IPS DF 19.7 (cell line): ENCODE measurements around the gene LMO1.

ENCODE experiments used
- DNase-seq: peaks from one replicate; pipeline ENCODE4 v3.0.0-alpha.2; 2013; ENCODE audit warnings: low read depth, low spot score

Gene LMO1

DNA sequence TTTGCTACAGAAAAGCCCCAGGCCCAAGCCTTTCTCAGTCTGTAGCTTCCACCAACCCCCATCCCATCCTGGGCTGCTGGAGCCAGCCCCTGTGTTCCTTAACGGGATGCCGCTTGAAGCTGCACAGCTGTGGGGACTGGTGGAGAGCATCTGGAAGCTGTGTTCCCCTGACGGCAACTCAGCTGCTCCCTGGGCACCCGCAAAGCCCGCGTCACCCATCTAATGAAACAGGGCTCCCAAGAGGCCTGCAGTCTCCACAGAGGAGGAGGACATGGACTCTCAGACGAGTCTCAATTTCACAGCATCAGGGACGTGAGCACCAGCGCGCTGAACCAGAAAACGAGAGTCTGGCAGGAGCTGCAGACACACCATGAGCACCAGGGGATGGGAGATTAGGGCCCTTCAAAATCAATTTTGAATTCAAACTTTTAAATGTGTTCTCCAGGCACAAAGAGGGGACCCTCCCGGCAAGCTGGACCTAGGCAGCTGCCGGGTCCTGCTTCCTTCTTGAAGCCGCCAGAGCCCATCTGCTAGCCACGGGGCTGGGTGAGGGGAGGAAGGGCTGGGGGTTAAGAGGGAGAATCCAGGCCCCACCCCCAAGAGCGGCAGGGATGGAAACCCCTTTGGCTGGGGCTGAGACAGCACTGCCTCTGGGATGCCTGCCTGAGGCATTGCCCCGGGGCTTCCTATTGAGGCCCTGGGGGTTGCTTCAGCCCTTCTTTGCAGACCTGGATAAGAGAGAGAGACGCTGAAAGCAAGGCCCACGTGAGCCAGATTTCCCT lies 21.0 kb downstream of the LMO1 start:
- no peak for DNase-seq

DNA sequence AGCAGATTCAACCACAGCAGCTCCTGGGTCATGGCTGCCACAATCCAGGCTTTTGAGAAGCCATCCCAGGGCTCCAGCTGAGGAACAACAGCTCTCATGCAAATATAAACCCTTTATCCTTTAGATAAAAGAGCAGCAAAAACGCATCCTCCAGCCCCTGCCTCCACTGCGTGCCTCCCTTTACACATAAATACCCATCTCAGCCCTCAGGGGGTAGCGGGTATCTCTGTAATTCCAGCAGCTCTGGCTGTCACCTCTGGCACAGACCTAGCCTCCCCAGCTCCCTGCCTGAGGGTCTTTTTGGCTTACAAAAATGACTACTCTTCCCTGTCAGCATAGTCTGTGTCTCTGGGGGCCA lies 21.6 kb downstream of the LMO1 start:
- DNase-seq = no peak

DNA sequence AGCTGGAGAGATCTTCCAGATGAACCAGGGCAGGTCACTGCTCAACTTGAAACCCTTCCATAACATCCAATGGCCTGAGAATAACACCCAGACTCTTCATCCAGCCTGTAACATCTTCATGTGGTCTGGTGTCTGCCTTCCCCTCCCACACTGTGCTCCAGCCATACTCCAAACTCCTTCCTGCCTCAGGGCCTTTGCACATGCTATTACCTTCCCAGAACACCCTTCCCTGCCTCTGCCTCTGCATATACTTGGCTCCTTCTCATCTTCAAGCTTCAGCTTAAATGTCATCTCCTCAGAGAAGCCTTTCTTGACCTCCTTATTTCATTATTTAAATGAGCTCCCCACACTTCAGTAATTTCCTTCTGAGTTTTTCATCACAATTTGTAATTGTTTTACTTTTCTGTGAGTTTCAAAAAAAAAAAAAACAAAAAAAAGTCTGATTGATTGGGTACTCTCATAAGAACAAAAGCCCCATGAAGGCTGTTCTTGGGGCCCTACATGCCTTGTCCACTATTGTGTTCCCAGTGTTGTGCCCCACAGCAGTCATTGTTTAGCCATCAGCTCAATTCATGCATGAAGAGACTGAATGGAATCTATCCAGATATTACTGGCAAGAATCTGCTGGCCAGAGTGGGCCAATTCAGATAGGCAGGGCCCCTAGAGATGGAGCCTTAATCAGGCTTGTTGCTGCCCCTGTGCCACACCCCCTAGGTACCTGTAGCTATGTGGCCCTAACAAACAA lies 22.1 kb downstream of the LMO1 start:
- no peak for DNase-seq

DNA sequence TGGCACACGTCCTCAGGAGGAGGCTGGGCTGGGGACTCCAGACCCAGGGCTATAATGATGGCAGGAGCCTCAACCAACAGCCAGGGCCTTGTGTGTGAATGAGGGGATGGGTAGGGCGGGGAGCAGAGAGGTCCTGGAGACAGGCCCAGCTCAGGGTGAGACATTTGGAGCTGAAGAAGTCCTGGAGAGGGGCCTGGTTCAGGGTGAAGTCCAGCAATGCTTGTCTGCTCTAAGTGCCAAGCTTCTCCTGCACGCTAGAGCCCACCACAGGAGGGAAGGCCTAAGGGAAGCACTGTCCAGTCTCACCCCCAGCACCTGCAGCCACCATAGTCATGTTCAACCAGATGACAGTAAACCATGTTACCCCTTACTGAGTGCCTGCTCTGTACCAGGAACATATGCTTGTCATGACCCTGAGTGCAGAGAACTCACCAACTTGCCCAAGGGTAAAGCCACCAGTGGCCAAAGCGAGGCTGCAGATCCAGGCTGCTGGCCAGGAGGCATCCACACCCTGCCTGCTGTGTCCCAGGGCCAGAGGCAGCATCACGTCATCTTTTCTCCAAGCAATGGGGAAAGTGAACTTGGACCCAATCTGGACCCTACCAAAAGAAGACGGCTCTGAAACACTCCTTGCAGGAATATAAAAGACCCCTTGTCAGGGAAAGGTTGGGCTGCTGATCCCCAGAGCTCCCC lies 24.0 kb downstream of the LMO1 start:
- DNase-seq = no peak

DNA sequence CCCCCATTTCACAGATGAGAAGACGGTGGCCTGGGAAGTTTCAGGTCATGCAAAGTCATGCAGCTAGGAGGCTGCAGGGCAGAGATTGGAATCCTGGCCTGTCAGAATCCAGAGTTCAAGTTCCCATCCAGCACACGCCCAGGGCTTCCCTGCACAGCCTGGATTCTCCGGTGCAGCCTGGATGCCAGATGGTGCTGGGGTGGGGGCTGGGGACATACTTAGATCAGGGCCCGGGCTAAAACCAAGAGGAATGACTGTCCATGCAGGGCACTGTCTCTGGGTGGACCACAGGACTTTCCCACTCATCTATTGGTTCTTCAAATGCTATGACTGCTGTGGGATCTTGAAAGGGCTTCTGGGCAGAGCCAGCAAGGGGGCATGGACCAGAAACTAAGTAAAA lies 24.6 kb downstream of the LMO1 start:
- DNase-seq = no peak

DNA sequence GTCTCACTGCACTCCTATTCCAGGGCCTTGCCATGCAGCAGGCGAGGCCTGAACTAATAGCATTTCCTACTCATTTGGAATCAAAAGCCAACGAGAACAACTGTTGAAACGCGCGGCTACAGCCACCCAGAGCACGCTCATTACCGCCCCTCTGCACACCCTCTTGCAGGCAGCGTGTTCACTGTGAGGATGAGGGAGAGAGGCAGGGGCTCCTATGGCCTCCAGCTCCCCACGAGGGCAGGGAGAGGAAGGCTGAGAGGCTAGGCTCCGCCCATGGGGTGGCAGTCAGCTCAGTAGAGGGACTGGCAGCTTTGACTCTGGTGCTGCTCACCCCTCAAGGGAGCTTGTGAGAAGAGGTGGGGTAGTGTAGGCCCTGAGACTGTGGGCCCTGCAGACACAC lies 26.2 kb downstream of the LMO1 start:
- no peak for DNase-seq

DNA sequence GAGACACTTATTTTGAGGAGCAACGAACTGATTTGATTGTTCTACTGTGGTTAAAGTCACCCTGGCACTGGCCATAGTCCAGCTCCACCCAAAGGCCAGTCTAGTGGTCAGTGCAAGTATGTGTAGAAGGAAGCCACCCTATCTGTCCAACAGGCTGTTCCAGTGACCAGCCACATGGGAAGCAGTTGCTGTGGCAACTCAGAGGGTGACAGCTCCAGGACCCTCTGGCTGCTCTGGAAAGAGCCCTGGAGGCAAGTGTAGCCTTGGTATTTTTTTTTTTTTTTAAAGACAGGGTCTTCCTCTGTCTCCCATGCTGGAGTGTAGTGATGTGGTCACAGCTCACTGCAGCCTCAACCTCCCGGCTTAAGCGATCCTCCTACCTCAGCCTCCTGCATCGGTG lies 27.8 kb downstream of the LMO1 start:
- DNase-seq = no peak

DNA sequence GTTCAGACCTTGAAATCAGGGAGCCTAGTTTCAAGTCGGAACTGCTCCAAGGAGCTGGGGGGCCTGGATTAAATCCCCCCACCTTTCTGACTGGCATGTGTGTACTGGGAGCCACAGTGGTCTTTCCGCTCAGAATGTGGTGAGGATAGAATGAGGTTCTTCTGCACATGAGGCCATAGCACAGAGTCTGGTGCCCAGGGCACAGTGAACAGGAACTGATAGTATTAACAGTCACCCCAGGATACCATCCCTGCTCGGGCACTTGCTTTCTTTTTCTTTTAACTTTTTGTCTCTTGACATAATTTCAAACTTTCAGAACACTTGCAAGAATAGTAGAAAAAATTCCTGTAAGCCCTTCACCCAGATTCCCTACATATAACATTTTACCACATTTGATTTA lies 28.8 kb downstream of the LMO1 start:
- DNase-seq = no peak

DNA sequence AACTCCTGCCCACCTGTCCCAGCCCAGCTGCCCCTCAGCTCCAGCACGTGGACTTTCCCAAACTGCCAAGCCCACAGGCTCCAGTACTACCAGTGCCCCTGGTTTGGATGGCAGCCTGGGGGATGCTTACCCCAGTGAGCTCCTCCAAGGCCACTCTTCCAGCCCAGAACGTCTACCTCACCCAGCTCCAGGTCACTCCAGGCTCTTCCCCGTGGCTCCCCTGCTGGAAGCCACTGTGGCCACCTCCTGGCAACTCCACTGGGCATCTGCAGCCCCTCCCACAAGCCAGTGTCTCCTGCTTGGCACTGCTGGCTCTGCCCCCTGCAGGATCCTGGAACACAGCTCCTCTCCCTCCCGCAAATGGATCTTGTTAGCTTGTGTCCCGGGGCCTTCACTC lies 29.3 kb downstream of the LMO1 start:
- DNase-seq = no peak

DNA sequence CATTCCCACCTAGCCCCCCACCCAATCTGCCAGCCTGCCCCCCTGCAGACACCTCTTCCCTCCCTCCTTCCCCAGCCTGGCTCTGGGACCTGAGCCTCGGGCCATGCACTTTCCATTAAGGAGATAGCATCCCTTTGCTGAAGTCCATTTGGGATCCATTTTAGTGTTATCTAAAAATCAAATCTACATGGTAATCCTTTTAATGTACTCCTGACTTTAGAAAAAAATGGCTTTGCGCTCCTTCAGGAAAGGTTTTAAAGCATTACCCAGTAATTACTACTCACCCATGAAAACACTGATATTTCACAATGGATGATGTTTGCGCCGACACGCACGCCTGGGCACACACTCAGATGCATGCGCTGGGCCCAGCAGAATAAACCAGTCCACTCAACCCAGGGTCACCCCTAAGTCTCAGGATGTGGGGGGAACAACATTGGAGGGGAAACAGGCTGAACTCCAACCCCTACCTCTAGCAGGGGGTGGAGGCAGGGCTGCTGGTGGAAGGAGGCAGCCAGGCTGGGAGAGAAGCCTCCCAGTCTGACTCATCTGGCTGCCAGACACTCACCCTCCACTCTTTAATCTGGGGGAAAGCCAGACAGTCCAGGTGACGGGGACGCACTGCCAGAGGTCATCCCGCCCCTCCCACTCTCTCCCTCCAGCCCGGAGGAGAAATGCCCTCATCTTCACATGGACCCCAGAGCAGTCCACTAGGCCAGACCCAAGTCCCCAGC lies 29.8 kb downstream of the LMO1 start:
- no peak for DNase-seq

DNA sequence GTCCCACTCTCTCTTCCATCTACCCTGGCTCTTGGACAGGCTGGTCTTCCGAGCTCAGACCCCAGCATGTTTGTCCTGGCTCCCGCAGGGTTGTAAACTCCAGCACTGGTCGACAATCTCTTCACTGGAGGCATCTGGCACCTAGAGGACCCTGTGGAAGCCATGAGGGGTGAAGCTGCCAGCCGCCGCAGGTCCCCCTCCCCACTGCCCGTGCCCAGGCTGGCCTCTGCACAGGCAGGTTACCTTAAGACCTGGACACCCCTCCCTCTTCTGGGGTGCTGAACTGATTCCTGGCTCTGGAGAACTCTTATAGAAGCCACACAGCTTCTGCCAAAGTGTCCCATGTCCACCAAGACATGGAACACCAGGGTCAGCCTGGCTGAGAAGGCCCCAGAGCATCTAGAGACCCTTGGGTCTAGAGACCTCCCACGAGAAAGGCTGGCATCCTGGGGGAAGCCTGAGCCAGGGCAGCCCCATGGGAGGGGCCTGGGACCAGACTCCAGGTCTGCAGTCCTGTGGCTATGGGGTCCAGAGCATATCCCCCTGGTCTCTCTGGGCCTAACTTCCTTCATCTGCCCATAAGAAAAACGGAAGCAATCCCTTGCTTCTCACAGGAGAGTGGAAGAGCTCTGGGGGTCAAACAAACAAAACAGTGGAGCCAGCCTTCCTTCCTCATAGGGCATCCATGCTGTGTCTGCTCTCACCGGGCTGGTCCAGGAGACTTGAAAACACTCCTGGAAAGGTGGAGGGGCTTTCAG lies 30.6 kb downstream of the LMO1 start:
- no peak for DNase-seq

DNA sequence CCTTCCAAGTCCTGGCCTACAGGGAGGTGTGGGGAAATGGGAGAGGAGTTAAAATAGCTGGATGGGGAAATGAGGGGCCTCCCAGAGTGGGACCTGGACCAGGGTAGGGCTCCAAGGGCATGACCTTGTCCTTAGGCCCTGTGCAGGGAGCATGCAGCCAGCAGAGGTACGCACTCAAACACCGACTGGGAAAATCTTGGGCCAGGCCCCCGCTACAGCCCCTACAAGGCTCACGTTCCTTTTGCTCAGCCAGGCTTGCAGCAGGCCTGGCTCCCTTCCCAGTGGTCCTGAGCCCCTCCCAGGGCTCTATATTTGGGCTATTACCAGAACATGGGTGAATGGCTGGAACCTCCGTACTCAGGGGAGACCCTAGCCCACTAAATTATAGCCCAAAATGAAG lies 31.3 kb downstream of the LMO1 start:
- no peak for DNase-seq

DNA sequence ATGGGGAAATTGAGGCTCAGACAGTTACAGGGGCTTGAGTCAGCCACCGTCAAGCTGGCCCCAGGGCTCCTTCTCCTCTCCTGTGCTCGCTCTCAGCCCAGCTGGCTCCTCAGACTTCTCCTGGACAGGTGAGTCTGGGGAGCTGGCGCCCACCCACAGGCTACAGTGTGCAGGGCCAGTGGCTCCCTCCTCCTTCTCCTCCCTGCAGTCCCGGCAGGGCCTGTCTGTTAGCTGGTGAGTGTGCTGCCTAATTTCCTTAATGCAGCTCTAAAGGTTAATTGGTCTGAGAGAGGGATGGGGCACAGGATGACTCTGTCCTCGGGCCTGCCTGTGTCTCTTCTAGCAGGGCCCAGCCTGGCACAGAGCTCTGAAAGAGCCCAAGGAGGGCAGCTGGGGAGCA lies 31.7 kb downstream of the LMO1 start:
- no peak for DNase-seq

DNA sequence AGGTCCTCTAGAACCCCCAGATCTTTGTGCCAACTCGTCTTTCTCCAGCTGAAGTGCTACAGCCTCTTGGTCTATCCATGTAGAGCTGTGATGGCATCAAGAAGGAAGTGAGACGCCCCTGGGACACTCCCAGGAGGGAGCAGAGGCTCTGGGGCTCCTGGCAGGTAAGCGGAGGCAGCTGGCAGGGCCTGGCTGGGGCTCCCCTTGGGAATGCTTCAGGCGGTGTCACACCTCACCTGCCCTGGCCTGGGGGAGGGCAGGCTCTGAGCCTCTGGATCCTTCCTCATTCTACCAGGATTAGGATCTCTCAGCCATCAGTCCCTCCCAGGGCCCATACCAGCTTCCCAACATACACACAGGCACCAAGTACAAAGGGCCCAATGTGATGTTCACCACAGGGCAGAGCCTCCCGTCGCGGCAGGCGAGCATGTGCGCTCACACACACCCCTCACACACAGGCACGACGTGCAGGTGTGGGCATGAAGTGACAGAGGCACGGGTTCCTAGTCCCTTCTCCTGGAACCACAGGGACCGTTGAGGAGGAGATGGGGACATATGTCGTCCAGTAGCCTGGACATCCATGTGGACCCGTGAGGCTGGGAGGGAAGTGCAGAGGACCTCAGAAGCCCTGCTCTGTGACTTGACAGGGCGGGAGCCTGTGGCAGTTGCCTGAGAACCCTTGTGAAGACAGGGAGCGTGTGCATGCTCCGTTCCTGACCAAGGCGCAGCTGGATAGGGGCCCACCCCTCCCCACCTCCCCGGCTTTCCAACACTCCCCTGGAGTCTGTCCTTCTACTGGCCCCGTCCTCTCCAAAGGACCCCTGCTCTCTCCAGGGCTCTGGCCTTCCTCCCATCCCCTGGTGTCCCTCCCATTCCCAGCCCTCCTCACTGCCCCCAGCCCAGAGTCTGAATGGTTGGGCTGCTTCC lies 32.5 kb downstream of the LMO1 start:
- no peak for DNase-seq

DNA sequence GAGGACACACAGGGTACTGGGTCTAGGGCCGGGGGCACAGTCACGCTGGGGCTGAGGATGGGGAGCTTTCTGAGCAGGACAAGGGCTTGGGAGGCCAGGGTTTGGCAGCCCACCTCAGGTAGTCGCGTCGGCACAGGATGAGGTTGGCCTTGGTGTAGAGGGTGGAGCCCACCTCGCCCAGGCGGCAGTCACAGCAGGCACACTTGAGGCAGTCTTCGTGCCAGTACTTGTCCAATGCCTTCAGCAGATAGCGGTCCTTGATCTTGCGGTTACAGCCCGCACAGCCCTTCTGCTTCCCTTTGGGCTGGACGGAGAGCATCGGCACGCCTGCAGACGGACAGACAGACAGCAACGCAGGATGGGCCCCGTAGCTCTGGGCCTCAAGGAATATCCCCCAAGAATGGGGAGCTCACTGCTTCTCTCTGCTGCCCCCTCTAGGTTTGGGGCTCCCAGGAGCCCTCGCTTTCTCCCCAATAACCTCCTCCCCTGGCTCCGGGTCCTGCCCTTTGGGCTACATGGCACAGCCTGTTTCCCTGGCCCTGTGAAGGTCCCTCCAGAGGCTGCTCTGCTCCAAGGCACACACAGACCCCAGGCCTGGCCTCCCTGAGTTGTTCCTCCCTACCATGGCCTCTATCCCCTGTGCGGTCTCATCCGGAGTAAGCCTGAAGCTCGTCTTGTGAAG lies 33.4 kb downstream of the LMO1 start:
- DNase-seq = no peak

DNA sequence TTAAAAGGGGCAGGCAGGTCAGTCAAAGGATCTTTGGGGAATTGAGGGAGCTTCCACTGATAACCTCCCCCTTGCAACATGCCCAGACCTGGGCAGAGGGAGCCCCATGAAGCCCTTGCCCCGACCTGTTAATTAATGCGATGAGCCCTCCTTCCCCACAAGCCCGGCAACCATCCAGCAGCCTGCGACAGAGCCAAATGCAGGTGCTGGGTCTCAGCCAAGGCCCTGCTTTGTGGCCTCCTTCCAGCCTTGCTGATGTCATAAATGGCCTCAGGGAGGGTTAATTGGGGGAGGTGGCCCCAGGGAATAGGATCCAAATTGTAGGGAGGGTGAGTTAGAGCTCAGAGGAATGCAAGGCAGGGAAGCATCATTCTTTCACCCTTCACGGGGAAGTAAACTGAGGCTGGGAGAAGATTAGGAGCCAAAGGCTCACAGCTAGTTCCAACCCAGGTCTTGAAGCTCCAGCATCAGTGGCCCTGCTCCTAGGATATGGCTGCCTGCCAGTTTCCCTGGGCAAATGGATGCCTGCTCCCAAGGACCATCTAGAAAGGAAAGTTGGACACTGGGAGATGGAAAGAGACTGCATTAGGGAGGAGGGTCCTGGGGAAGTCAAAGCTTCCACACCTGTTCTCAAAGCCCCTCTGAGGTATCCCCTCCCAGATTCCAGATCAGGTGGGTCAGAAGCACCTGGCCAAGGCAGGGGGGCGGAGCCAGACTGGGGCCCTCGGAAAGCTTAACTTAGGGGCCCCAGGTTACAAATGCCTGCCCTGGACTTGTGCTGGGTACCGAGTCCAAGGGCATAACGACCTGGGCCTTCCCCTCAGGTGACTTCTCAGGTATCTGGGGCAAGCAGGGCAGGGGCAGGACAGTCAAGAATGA lies 34.1 kb downstream of the LMO1 start:
- no peak for DNase-seq

DNA sequence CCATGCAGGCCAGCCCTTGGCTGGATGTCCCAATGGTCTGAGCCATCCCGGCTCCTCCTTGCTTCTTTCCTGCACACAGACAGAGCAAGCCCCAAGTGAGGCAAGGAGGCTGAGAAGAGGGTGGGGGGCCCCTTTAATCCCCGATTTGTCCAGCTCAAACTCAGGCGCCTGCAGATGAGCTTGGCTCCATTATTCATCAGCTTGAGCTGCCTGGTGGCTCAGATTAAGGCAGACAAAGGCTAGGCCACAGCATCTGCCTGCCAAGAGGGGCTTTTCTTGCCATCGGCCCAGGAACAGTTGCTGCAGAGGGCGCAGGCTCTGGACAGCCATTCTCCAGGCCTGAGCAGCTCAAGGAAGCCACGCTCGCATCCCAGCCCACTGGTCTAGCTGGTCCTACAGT lies 35.4 kb downstream of the LMO1 start:
- no peak for DNase-seq
